T1000 (cell line): ENCODE data around the gene ADM5.
"Not testable (repeated sequence)": the region's sequence is repeated elsewhere in the genome, so short reads cannot be mapped to it uniquely, and the experiment has no call there.

ENCODE experiments used
- DNase-seq: peaks from one replicate; lab custom pipeline; 2025; ENCODE audit warnings: mixed read lengths; lab: John Stamatoyannopoulos, UW

ADM5 gene

DNA sequence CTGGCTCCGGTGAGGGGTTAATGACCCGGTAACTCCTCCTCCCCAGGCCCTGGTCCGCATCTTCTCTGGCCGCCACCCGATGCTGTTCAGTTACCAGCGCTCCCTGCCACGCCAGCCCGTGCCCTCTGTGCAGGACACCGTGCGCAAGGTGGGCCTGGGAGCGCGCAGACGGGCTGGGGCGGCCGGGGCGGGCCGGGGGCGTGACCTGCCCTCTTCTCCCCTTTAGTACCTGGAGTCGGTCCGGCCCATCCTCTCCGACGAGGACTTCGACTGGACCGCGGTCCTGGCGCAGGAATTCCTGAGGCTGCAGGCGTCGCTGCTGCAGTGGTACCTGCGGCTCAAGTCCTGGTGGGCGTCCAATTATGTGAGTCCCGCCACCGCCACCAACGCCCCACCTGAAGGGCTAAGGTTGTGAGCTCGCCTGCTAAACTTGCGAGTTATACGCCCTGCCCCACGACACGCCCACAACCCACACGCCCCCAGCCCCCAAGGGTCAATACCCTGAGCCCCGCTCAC lies 11.9 kb downstream of the ADM5 start:
- no peak for DNase-seq

DNA sequence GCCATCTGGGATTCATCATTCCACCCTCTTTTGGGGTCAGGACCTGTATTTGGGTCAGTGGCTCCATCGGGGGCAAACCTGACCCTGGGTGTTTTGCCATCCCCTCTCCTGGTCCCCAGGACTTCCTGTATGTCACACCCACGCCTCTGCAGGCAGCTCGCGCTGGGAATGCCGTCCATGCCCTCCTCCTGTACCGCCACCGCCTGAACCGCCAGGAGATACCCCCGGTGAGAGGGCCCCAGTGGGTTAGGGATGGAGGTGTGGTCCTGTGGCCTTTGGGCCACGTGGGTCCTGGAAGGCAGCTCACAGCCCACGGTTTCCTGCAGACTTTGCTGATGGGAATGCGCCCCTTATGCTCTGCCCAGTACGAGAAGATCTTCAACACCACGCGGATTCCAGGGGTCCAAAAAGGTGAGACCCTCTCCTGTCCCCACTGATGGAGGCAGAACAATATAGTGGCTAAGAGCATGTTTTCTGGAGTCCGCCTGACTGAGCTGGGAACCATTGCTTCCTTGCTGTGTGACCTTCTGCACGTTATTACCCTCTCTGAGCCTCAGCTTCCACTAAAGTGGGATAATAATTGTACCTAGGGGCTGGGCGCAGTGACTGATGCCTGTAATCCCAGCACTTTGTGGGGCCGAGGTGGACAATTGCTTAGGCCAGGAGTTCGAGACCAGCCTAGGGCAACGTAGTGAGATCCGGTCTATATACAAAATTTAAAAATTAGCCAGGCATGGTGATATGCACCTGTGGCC lies 15.7 kb downstream of the ADM5 start:
- no peak for DNase-seq

DNA sequence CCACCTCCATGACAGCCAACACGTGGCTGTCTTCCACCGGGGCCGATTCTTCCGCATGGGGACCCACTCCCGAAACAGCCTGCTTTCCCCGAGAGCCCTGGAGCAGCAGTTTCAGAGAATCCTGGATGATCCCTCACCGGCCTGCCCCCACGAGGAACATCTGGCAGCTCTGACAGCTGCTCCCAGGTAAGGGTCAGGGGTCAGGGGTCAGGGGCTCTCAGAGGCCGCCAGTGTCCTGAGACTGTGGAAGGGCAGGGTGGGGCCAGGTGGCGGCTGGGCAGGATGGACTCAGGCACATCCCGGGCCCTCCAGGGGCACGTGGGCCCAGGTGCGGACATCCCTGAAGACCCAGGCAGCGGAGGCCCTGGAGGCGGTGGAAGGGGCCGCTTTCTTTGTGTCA lies 16.5 kb downstream of the ADM5 start:
- no peak for DNase-seq

DNA sequence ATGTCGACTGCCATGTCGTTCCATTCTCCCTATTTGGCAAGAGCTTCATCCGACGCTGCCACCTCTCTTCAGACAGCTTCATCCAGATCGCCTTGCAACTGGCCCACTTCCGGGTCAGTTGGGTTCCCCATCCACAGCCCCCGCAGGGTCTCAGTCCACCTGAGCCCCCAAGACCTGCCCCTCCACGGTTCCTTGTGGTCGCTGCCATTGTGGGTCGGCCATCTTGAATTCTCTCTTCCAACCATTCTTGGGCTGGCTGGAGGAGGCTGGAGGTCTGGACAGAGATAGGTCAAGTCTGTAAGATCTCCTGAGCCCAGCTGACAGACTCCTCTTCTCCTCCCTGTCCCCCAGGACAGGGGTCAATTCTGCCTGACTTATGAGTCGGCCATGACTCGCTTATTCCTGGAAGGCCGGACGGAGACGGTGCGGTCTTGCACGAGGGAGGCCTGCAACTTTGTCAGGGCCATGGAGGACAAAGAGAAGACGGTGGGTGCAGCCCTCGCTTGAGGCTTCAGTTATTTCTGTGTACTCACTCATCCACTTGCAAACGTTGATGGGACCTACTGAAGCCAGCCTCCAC lies 21.1 kb downstream of the ADM5 start:
- DNase-seq: no peak

DNA sequence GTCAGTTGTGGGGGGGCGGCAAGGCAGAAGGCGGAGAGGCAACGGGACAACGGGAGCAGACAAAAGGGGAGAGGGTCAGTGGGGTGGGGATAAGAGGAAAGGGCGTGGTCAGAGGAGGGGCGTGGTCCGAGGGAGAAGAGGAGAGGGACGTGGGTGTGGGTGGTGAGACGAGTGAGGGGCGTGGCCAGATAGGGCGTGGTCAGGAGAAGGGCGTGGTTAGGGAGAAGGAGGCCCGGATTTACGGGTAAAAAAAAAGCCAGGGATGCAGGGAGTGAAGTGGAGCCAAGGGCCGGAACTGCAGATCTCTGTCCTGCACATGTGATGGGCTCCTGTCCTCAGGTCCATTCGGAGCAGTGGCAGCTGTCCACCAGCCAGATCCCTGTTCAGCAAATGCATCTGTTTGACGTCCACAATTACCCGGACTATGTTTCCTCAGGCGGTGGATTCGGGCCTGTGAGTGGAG lies 23.0 kb downstream of the ADM5 start:
- DNase-seq: no peak

DNA sequence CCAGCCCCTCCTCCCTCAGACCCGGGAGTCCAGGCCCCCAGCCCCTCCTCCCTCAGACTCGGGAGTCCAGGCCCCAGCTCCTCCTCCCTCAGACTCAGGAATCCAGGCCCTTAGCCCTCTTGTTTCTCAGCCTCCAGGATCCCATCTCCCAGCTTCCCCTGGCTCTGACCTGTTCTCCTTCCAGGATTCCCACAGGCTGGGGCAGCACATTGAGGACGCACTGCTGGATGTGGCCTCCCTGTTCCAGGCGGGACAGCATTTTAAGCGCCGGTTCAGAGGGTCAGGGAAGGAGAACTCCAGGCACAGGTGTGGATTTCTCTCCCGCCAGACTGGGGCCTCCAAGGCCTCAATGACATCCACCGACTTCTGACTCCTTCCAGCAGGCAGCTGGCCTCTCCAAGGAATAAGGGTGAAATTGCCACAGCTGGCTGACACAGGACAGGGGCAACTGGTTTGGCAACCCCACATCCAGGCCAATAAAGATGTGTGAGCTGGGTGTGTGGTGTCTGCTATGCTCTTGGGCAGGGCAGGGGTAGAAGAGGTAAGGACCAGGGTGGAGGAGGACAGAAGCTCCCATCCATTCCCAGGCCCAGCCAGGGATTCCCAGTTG lies 23.9 kb downstream of the ADM5 start:
- DNase-seq: no peak

DNA sequence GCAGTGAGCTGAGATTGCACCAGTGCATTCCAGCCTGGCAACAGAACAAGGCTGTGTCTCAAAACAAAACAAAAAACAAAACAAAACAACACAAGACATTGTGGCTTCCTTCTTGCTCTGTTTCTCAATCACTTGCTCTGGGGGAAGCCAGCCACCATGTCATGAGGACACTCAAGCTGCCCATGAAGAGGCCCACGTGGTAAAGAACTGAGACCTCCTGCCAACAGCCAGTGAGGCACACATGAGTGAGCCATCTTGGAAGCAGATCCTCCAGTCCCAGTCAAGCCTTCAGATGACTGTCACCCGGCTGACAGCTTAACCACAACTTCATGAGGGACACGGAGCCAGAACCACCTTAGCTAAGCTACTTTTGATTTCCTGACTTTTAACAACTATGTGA lies 26.8 kb downstream of the ADM5 start:
- no peak for DNase-seq

DNA sequence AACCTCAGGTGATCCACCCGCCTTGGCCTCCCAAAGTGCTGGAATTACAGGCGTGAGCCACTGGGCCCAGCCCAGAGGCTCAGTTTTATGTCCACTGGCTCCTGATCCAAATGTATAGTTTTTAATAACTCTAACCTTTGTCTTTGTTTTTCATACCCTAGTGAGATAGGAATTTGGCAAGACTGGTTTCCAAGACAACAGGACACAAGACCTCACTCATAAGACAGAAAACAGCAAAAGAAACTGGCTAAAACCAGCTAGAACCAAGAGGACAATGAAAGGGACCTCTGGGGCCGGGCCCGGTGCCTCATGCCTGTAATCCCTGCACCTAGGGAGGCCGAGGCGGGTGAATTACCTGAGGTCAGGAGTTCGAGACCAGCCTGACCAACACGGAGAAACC lies 29.1 kb downstream of the ADM5 start:
- DNase-seq: no peak

DNA sequence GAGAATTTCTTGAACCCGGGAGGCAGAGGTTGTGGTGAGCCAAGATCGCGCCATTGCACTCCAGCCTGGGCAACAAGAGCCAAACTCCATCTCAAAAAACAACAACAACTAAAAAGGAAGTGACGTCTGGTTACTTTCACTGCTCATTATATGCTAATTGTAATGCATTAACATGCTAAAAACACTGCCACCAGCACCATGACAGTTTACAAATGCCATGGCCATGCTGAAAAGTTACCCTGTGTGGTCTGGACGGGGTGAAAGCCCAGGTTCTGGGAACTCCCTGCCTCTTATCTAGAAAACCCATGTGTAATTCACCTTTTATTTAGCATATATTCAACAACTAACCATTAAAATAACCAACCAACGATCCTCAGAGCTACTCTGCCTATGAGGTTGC lies 29.6 kb downstream of the ADM5 start:
- no peak for DNase-seq

DNA sequence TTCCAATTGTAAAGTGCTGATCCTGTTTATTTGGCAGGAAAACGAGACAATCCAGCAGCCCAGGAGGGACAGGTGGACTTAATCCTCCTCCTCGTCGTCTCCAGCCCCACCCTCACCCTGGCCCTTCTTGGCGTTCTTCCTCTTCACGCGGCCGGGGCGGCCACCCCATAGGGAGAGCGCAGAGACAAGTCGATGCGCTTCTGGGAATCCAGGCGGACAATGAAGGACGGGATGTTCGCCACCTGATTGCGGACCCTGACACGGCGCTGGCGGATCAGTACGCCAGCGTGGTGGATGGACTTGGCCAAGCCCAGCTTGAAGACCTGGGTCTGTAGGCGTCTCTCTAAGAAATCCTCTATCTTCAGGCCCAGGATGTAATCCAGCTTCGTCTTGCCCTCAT lies 30.0 kb downstream of the ADM5 start:
- DNase-seq: not testable (repeated sequence)

DNA sequence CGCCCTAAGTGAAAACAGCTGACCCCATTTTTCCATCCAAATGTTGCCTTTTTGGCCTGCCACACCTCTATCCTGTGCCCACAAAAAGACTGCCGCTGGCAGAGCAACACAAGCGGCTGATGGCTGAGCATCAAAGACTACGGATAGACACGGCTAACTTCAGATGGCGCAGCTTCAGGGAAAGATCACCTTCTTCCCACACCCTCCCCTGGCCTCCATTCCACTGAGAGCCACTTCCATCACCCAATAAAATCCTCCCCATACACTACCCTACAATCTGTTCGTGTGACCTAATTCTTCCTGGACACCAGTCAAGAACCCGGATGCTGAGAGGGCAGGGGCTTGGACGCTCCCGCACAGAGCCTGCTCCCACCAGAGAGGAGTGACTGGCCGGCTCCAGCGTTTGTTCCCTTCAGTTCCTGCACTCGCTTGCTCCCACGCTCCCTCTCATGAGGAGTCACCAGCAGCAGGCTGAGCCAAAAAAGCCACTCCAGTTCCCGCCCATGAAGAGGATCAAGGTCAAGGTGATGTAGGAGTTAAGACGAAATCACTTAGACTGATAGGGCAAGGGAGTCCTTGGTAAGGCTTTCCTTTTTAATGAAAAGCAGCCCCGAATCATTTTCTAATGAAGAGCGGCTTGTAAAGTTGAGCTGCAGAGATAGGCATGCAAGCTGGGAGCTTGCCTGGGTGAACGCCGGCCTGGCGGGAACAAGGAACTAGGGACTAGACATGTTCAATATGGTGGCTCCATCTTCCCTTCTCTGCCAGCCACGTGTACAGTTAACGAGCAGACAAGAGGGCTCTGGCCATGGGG lies 38.0 kb downstream of the ADM5 start:
- no peak for DNase-seq

DNA sequence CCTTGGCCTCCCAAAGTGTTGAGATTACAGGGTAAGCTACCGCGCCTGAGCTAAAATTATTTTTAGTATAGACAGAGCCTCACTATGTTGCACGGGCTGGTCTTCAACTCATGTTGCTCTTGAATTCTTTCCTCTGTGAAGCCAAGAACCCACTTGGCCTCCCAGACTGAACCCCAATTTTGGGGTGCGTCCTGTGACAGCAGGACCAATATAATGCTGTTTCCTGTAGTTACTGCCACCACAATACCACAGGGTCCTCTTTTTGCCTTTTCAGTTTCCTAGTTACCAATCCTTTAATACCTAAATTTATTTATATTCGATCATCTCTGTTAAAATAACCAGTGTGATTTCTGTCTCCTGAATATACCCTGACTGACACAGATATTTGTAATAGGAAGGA lies 40.8 kb downstream of the ADM5 start:
- no peak for DNase-seq

DNA sequence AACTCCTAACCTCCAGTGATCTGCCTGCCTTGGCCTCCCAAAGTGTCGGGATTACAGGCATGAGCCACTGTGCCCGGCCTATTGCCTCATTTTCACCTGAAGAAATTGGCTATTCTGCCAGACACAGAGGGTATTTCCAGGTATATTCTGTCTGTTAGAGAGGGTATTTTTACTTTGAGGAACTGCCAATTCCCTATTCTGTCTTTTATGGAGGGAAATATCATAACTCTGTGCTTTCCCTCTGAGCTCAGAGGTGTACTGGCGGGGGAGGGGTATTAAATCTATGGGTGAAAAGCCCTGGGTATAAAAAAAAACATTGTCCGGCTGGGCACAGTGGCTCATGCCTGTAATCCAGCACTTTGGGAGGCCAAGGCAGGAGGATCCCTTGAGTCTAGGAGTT lies 48.9 kb downstream of the ADM5 start:
- DNase-seq: no peak

DNA sequence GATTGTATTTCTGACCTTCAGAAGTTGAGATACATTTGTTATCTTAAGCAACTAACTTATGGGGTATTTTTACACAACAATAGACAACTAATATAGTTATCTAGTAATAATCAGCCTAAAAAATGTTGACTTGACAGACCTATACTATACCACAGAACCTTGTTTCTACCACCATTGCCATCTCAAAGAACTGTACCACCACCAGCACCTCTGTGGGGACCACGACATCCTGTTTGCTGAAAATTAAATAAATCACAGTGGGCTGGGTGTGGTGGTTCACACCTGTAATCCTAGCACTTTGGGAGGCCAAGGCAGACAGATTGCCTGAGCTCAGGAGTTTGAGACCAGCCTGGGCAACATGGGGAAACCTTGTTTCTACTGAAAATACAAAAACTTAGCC lies 49.7 kb downstream of the ADM5 start:
- DNase-seq: no peak

DNA sequence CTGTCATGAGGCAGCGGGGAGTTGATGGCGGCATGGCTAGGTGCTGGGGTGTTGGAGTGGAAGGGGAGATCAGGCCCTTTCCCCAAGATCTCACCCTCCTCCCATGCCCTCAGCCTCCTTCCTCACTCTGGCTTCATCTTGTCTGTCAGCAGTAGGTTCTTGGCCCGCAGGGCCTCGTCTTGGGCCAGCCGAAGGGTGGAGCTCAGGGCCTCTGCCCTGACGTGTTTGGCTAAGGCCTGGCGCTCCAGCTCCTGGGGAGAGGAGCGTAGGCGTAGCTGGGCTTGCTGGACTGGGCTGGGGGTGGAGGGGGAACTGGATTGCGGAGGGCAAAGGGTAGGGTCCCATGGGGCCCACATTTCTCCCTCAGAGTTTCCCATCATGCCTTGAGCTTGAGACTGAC lies 50.5 kb downstream of the ADM5 start:
- no peak for DNase-seq
